Dermis microvascular lymphatic vessel endothelial cell (primary cell): ENCODE results near the gene FPR3. TPM values are rescaled to one million over a fixed set of nuclear protein-coding genes. Genes with fewer than 3 reads are reported as not detected.
A peak's percentile ranks its signal among the peaks of the same experiment; 100 is the strongest.
"Not testable (repeated sequence)": the region's sequence is repeated elsewhere in the genome, so short reads cannot be mapped to it uniquely, and the experiment has no call there.

ENCODE experiments used
- DNase-seq, 2 donors: peaks; one replicate each; pipeline versions ENCODE4 v3.0.0 to v3.0.0-alpha.2; 2010; ENCODE audit warnings: low read depth in 2 of 2
- total RNA-seq: library from RNA; depleted of rRNA; stranded (reverse); fragments of >200 nt; gene quantifications from 2 replicates; pipeline ENCODE4 v1.2.1, GENCODE V29; 2014

Gene FPR3
- total RNA-seq, 1 donor from 2014 or later: under 0.01 TPM

GRCh38 chr19:51783372-51783771 is 11.6 kb upstream of the FPR3 start:
- peak in 1 of 2 donors; percentile 12 for DNase-seq

- DNase-seq: no peak
These were observed 10.7 kb upstream of the FPR3 start for GRCh38 chr19:51784109-51784785.

DNA sequence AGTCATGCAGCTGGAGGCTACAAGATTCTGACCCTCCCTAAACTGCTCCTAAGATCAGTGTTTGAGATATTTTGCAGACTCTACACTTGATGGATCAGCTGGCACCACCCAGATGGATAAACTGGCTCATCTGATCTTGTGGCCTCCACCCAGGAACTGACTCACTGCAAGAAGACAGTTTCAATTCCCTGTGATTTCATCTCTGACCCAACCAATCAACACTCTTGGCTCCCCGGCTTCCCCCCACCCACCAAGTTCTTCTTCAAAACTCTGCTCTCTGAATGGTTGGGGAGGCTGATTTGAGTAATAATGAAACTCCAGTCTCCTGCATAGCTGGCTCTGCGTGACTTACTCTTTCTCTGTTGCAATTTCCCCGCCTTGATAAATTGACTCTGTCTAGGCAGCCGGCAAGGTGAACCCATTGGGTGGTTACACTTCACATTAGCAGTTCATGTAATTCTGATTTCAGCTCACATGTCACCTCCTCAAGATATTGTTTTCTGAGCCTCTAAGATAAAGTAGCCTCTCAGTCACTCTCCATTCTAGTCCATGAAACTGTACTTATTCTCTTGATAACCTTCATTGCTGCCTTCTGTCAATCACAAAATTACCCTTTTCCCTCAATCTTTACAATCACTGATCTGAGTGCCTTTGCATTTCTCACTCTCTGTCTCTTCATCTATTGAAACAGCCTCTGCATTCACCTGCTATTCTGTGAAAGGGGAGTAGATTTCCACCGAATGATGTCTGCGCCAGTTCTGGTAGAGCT is 9.9 kb upstream of the FPR3 start:
- no peak for DNase-seq

GRCh38 chr19:51786646-51787494 is 8.1 kb upstream of the FPR3 start:
- DNase-seq: no peak

- DNase-seq: no peak
These were observed 6.9 kb upstream of the FPR3 start for GRCh38 chr19:51788029-51788428.

DNA sequence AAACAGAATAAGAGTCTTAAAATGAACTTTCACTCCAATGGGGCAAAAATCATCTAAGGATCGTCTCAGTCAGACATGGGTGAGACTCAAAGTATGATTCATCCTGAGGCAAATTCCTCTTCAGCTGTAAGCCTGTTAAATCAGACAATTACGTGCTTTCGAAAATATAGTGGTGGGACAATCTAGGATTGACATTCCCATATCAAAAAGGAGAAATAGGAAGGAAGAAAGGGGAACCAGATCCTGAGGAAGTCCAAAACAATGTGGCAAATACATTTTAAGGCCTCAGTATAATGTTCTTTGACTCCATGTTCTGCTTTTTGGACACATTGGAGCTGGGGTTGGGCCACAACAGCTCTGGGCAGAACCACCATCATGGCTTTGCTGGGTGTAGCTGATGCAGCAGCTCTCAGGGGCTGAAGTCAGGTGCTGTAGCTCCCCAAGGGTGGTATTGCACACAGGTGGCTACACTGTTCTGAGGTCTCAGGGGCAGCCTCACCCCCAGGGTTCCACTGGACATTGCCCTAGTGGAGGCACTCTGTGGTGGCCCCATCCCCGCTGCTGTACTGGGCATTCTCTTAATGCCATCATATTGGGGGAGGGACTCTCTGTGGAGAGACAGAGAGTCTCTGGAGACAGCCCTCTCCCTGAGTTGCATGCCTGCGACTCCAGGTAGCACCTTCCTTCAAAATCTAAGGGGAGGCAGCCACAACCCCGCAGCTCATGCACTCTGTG is 5.7 kb upstream of the FPR3 start:
- DNase-seq: no peak

DNA sequence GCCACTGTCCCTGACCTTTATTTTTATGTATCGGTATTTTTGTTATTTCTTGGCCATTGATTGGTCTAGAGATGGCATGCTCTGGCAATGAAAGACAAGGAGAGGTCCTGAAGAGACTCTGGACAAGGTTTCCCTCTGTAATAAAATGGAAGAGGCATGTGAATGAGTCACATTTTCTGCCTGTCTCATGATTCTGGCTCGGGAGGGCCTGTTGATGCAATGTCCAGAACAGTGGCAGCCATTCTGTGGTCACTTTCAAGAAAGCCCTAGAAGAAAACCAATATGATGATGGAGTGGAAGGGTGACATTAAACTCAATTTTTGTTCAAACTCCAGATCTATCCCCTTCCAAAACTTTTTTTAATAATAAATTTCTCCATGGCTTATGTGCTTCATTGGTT is 2.0 kb upstream of the FPR3 start:
- no peak for DNase-seq

GRCh38 chr19:51793994-51794393 is 963 bp upstream of the FPR3 start:
- no peak for DNase-seq

GRCh38 chr19:51796195-51796679 is 1.3 kb downstream of the FPR3 start:
- no peak for DNase-seq

DNA sequence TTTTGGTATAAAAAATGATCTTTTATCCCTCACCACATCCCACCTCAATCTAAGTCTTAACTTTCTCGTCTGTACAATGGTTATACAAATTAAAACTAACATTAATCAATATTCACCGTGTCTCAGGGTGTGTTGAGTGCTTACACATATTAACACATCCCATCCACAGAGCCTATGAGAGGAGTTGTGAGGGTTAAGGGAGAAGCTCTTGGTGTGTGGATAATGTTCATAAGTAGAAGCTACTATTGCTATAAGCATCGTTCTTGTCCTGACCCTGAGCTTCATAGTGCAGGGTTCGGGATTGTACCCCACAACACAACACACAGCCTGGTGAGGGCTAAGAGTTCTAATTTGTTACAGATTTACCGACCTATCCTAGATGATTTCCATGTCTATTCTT is 2.5 kb downstream of the FPR3 start:
- no peak for DNase-seq

DNA sequence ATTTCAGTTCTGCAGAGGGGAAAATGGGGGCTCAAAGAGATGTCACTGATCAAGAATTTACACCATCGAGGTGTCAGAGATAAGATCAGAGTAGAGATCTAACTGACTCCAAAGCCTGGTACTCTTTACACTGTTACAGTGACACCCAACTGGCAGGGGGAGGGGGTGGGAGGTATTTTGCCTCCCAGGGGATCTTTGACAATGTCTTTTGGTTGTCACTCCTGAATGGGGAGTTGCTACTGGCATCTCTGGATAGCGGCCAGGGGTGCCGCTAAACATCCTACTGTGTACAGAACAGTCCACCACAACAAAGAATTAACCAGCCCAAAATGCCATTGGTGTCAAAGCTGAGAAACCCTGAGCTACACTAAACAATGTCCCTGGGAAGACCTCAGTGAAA is 3.1 kb downstream of the FPR3 start:
- no peak for DNase-seq

GRCh38 chr19:51799034-51799773 is 4.2 kb downstream of the FPR3 start:
- DNase-seq: peak; percentile 90 to 96

DNA sequence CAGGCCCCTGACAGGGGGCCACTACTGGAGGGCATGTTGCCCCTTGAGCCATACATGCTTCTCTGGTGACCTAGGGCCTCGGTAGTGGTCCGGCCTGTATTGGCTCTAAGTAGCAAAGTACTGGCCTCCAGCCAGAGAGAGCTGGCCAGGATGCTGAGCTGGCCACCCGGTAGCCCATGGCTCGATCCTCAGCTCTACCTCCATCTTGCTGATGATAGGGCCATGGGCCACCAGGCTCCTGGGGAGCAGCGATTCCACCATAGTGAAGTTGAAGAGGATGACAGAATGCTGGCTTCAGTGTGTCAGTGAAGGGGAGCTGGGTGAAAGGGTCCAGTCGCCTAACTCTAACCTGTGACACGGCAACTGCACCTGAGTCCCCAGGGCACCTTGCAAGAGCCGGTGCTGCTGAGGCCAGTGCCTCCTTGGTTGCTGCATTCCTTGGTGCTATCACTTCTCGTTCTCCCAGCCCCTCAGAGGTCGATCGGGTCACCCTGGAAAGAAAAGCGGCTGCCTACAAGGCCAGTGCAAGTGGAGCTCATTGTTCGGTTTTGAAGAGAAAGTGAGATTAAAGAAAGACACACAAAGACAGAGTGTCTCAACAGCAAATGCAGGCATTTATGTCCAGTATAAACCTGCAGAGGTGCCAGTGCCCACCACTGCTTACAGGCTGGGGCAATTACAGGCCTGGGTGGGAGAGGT is 5.0 kb downstream of the FPR3 start:
- DNase-seq: no peak

DNA sequence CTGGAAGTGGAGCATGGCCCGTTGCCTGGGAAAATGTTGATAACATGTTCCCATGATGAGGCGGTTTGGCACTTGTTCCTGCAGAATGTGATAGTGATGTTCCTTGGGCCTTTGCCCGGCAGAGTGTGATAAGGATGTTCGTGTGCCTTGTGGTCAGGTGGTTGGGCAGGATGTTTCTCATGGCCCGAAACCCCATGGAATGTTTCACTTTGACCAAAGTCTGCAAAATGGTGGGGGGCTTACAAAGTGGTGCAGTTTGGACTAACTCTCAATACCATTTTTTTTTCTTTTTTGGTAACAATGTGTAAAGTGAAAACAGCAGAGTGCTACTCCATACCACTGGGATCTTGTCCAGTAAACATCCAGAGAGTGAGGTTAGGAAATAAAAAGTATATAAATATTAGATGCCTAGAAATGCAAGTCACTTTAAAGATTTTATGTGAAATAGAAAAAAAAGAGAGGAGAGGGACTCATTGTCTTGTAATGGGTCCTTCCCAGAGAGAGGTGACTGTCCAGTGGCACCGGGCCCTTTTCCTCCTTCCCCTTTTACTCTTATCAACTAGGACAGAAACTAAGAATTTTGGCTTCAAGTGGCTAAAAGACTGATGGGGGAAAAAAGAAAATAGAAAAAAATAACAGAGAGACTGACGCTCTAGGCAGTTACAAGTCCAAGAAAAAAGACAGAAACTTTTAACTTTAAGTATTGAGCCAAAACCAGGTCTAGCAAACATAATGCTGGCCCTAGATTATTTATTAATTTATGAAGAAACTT is 5.7 kb downstream of the FPR3 start:
- DNase-seq: peak; percentile 72 to 92

GRCh38 chr19:51802775-51803174 is 7.8 kb downstream of the FPR3 start:
- no peak for DNase-seq

GRCh38 chr19:51803519-51803918 is 8.6 kb downstream of the FPR3 start:
- no peak for DNase-seq

DNA sequence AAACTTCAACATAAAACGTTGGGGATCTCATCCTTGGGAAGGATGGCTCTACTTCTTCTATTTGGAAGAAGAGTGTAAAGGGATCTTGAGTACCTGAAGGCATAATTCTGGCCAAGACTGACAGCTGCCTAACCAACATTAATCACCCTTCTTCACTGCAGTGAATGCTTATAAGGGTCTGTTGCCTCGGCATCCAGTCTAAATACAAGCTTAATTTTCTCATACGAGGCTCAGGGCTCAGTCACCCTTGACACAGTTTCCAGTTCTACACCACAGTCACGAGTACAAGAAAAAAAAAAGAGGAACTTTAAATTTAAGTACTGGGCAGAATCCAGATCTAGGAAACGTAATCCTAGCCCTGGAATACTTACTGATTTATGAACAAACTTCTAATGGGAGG is 9.0 kb downstream of the FPR3 start:
- DNase-seq: no peak

DNA sequence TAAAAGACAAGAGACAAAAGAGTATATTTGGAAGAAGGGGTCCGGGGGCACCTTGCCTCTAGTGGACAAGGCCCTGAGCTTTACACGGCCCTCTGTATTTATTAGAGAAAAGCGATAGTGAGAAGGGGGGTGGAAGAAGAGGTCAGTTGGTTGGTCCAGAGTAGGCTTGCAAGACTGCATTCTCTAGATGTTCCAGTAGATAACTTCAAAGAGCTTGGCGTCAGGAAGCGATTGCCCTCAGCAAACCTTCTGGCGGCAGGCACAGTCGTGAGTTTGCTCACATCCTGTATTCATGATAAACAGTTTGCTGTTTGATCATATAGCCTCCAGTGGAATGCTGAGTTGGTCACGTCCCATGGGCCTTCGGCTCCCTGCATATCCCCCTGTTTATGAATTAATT is 9.8 kb downstream of the FPR3 start:
- peak in 1 of 2 donors; percentile 24 for DNase-seq

DNA sequence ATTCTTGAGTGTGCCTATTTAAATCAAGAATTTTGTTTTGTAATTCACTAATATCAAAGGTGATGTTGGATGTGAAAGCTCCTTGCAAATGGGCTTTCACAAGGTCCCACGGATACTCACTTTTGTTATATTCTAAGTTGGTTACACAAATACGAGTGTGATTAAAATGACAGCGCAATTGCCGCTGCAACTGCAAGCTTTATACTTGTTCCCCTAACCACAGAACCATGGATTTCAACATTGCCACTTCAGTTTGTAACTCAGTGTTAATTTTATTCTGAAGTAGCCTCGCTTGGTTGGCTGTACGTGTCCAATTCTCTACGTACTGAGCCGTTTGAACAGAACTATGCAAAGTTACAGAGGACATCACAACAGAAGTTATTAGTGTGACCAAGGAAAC is 10.4 kb downstream of the FPR3 start:
- DNase-seq: not testable (repeated sequence)
